Gastroesophageal sphincter (tissue), 3 donors: ENCODE results near the gene THADA.

Experiments
- CTCF ChIP-seq, 4 experiments: fragments of 200-600 bp in 2 of 4; fragments of 450-650 bp in 2 of 4; sonication (generic) in 1 of 4; IDR thresholded peaks; one replicate each; pipeline ENCODE4 v1.5.1; 2017 to 2019; ENCODE audit warnings: antibody characterized with exemption in 4 of 4, mild to moderate bottlenecking in 2 of 4, moderate library complexity in 2 of 4
- EP300 ChIP-seq: sonication (generic); formaldehyde crosslinking; IDR thresholded peaks from one replicate; pipeline ENCODE4 v1.6.1; 2017; ENCODE audit warnings: antibody characterized with exemption, mild to moderate bottlenecking
- POLR2A ChIP-seq, 2 donors: fragments of 450-650 bp; IDR thresholded peaks; one replicate each; pipeline ENCODE4 v1.6.1; 2017; ENCODE audit warnings: antibody characterized with exemption in 2 of 2, mild to moderate bottlenecking in 2 of 2, moderate library complexity in 1 of 2
- POLR2AphosphoS5 ChIP-seq: sonication (generic); formaldehyde crosslinking; IDR thresholded peaks from one replicate; pipeline ENCODE4 v1.6.1; 2017; ENCODE audit warnings: antibody characterized with exemption

DNA sequence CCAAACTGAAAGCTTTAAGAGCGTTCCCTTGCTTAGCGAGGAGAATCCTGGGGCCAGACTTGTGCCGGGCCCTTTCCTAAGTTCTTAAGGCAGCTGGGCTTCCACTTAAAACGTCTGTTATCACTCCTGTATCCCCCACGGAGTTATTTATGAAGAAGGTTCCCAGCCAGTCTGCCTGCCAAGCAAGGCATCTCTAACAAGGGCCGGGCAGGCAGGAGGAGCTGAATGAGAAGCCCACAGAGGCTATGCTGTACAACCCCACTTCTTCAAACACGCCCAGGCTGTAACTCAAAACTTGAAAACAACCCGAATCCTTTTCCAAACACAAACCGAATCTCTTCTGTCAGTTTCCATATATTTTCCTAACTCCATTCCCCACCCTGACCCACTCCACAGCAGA lies 330.4 kb downstream of the THADA start:
- TF ChIP-seq POLR2A (IDR thresholded peaks at IDR 0.05) (no peak), POLR2AphosphoS5 (no peak), CTCF (IDR thresholded peaks at IDR 0.05) (no peak), EP300 (no peak)
